Duodenal mucosa (tissue), 2 donors: ENCODE data around the gene STX2.
A peak's percentile ranks its signal among the peaks of the same experiment; 100 is the strongest.

ENCODE experiments used
- H3K27ac ChIP-seq: one replicate; pipeline ENCODE4 v1.7.0; 2013; ENCODE audit warnings: low read depth, low read length
- H3K27me3 ChIP-seq, 2 donors: one replicate each; pipeline ENCODE4 v1.7.0; 2013; ENCODE audit warnings: low read length in 2 of 2, control low read depth in 1 of 2; ENCODE audit not compliant: insufficient read depth in 2 of 2, control insufficient read depth in 1 of 2
- H3K36me3 ChIP-seq, 2 donors: one replicate each; pipeline ENCODE4 v1.7.0; 2013; ENCODE audit warnings: low read length in 2 of 2, control low read depth in 1 of 2; ENCODE audit not compliant: insufficient read depth in 2 of 2, control insufficient read depth in 1 of 2
- H3K4me1 ChIP-seq, 2 donors: one replicate each; pipeline ENCODE4 v1.7.0; 2013; ENCODE audit warnings: low read length in 2 of 2, control low read depth in 1 of 2; ENCODE audit not compliant: insufficient read depth in 2 of 2, control insufficient read depth in 1 of 2
- H3K4me3 ChIP-seq, 2 donors: one replicate each; pipeline ENCODE4 v1.7.0; 2013; ENCODE audit warnings: low read length in 2 of 2, low read depth in 1 of 2
- H3K9ac ChIP-seq, 2 donors: one replicate each; pipeline ENCODE4 v1.7.0; 2013; ENCODE audit warnings: low read length in 2 of 2, low read depth in 1 of 2
- H3K9me3 ChIP-seq, 2 donors: one replicate each; pipeline ENCODE4 v1.7.0; 2013; ENCODE audit warnings: low read length in 2 of 2, control low read depth in 1 of 2; ENCODE audit not compliant: control insufficient read depth in 1 of 2

Gene STX2

GRCh38 chr12:130805635-130806034 is 33.4 kb downstream of the STX2 start:
- no peaks in the 10 kb centered on the region for H3K27me3 ChIP-seq
- H3K9me3 ChIP-seq = no peaks in the 10 kb centered on the region
- no peak overlapping the region for H3K4me3 ChIP-seq
- no peak overlapping the region for H3K9ac ChIP-seq
- H3K27ac ChIP-seq = no peak overlapping the region
- H3K4me1 ChIP-seq = no peaks in the 10 kb centered on the region
- peaks cover 0 to 30% of the 10 kb centered on the region in 2 donors for H3K36me3 ChIP-seq

DNA sequence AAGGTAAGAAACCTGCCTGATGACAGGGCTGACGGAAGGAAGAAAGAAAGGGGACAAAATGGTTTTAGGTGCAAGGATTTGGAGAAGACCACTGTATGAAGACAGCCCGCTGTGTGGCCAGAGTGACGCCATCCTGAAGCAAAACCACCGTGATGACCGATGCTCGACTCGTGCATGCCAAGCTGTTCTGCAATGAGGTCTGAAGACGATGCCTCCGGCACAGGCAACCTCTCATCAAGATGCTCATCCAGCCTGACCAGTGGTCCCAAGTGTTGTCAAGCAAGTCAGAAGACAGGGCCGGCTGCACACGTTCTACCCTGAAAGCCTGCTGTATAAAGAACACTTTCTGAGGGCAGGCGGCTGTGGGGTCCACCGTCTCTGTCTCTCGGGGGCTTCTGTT is 34.8 kb downstream of the STX2 start:
- Histone ChIP-seq H3K9me3 (no peaks in the 10 kb centered on the region), H3K9ac (no peak overlapping the region), H3K36me3 (peaks cover 0 to 36% of the 10 kb centered on the region in 2 donors), H3K27me3 (no peaks in the 10 kb centered on the region), H3K4me3 (no peak overlapping the region), H3K4me1 (no peaks in the 10 kb centered on the region), H3K27ac (no peak overlapping the region)

GRCh38 chr12:130803702-130804101 is 35.3 kb downstream of the STX2 start:
- Histone ChIP-seq H3K4me3 (no peak overlapping the region), H3K9me3 (no peaks in the 10 kb centered on the region), H3K36me3 (peaks cover 0 to 36% of the 10 kb centered on the region in 2 donors), H3K27me3 (no peaks in the 10 kb centered on the region), H3K9ac (no peak overlapping the region), H3K27ac (no peak overlapping the region), H3K4me1 (no peaks in the 10 kb centered on the region)

- H3K27ac ChIP-seq = no peak overlapping the region
- no peak overlapping the region for H3K4me3 ChIP-seq
- H3K9ac ChIP-seq = no peak overlapping the region
- H3K4me1 ChIP-seq = no peaks in the 10 kb centered on the region
- no peaks in the 10 kb centered on the region for H3K27me3 ChIP-seq
- peaks cover 0 to 26% of the 10 kb centered on the region in 2 donors for H3K36me3 ChIP-seq
- H3K9me3 ChIP-seq = no peaks in the 10 kb centered on the region
Observed at GRCh38 chr12:130800312-130800711, 38.7 kb downstream of the STX2 start.

DNA sequence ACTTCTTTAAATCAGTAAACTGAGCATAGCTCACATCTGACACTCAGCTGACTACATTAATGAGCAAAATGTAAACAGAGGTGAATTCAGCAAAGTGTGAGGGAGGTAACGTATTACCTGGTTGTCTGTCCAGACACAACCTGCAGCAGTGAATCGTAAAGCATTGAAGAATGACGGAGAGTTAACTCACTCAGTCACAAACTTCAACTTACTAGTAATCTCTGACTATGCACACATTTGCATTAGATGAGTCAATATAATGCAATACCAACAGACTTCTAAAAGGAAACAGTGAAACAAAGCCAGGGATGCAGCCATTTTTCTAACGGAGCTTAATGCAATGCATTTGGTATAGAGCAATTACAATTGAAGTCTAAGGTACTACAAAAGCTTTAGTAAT is 40.0 kb downstream of the STX2 start:
- Histone ChIP-seq H3K9ac (no peak overlapping the region), H3K4me1 (no peaks in the 10 kb centered on the region), H3K27ac (no peak overlapping the region), H3K9me3 (no peaks in the 10 kb centered on the region), H3K27me3 (no peaks in the 10 kb centered on the region), H3K4me3 (no peak overlapping the region), H3K36me3 (peaks cover 0 to 19% of the 10 kb centered on the region in 2 donors)

DNA sequence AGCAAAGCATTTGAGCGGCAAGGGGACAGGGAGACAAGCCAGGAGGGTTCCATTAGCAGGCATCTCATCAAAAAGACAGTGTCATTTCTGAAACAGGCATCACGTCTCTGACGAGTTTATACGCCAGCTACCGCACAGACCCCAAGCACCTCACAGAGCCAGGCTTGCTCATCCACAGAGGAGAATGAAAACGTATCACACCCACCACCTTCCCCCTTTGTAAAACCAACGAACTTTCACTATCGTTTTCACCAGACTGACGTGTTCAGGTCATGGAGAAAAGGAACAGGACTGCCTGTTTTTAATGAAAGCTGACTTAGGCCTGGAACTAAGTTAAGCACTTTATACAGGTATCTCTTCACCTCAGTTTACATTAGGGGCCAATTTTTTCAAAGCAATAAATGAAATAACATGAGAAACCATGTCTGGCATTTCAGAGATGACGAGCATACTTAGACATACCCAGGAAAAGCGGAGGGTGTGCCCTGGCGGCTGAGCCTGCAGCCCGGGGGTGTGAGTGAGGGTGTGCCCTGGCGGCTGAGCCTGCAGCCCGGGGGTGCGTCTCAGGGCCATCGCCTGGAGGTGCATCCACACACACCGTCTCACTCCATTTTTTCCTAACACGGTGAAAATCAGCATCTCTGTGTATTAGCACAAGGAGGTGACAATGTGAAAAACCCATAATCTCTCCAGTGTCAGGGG is 41.9 kb downstream of the STX2 start:
- Histone ChIP-seq H3K4me1 (no peaks in the 10 kb centered on the region), H3K4me3 (peak overlapping the region; percentile 20 to 61), H3K36me3 (peaks cover 0 to 20% of the 10 kb centered on the region in 2 donors), H3K27me3 (no peaks in the 10 kb centered on the region), H3K9ac (peak overlapping the region in 1 of 2 donors; percentile 38), H3K9me3 (no peaks in the 10 kb centered on the region), H3K27ac (no peak overlapping the region)

- H3K9me3 ChIP-seq = no peaks in the 10 kb centered on the region
- no peak overlapping the region for H3K9ac ChIP-seq
- no peak overlapping the region for H3K4me3 ChIP-seq
- H3K36me3 ChIP-seq = peaks cover 0 to 20% of the 10 kb centered on the region in 2 donors
- no peak overlapping the region for H3K27ac ChIP-seq
- no peaks in the 10 kb centered on the region for H3K4me1 ChIP-seq
- no peaks in the 10 kb centered on the region for H3K27me3 ChIP-seq
Observed at GRCh38 chr12:130795906-130796305, 43.1 kb downstream of the STX2 start.

- Histone ChIP-seq H3K9ac (no peak overlapping the region), H3K4me1 (no peaks in the 10 kb centered on the region), H3K27ac (no peak overlapping the region), H3K36me3 (peaks cover 0 to 12% of the 10 kb centered on the region in 2 donors), H3K9me3 (no peaks in the 10 kb centered on the region), H3K27me3 (no peaks in the 10 kb centered on the region), H3K4me3 (no peak overlapping the region)
Observed at GRCh38 chr12:130793554-130793849, 45.5 kb downstream of the STX2 start.

DNA sequence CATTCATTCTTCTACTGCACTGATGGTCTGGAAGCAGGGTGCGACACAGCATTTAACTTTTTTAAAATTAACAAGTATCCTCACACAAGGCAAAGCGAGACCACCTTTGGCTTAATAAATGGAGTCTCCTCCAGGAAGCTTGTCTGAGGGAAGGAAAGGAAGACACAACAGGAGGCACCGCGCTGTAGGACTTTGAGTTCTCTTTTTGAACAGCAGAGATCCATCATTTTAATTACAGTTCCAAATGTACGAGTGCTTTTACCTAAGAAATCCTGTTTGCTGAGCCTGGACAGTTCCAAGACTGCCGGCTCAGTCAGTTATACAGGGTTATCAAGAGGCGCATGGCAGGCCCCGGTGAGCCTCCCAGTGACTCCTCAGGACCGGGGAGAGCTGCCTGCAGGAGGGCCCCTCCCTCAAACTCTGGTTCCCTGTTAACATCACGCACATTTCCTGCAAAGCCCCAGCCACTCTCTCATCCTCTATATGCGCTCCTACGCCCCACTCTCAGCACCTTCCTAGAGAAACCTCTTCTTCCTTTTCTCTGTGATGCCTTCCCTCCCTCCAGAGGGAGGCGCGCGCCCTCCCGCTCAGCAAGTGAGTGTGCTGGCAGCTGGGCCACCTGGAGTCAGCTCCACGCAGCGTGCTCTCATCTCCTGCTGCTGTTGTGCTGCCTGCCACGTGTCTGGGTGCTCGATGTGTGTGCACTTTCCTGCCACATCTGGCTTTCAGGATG is 46.1 kb downstream of the STX2 start:
- no peaks in the 10 kb centered on the region for H3K9me3 ChIP-seq
- no peak overlapping the region for H3K9ac ChIP-seq
- H3K27me3 ChIP-seq = no peaks in the 10 kb centered on the region
- H3K4me3 ChIP-seq = no peak overlapping the region
- H3K4me1 ChIP-seq = no peaks in the 10 kb centered on the region
- H3K36me3 ChIP-seq = peaks cover 0 to 12% of the 10 kb centered on the region in 2 donors
- H3K27ac ChIP-seq = no peak overlapping the region

DNA sequence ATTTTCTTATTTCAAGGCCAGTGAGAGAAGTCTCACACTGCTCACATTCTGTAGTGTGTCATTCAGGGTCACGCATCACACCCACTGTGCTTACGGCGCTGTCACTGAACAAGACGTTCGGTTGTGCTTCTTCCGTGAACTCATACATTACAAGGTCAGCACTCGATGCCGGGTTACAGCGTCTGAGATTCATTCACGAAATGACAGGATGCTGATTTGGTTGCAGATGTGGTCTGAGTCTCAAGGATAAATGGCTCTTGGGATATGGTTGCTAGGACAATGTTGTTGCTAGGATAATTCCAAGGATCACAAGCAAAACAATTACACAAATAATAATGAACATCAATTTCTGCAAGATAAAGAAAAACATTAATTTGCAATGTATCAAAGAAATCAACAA is 47.4 kb downstream of the STX2 start:
- H3K4me1 ChIP-seq = no peaks in the 10 kb centered on the region
- no peaks in the 10 kb centered on the region for H3K9me3 ChIP-seq
- no peak overlapping the region for H3K4me3 ChIP-seq
- no peak overlapping the region for H3K9ac ChIP-seq
- no peak overlapping the region for H3K27ac ChIP-seq
- peaks cover 0 to 6% of the 10 kb centered on the region in 2 donors for H3K36me3 ChIP-seq
- H3K27me3 ChIP-seq = no peaks in the 10 kb centered on the region
